Endothelial cell of umbilical vein (primary cell): ENCODE results near the gene COL28A1. TPM values are rescaled to one million over a fixed set of nuclear protein-coding genes. Genes with fewer than 3 reads are reported as not detected.

ENCODE experiments used
- BruUV-seq: library from RNA; stranded (reverse); fragments of 400-500 nt; replicated peaks from 2 replicates; lab custom pipeline; 2021; lab: Mats Ljungman, UMichigan
- CTCF ChIA-PET: fragments of 300-600, 350-600 bp; sonication (Branson Sonifier 250); formaldehyde crosslinking; loops from one replicate; lab custom pipeline; 2021; ENCODE audit warnings: antibody characterized with exemption, inconsistent platforms; lab: Charles Lee
- POLR2A ChIA-PET: fragments of 300-600, 350-600 bp; sonication (Branson Sonifier 250); formaldehyde crosslinking; loops from one replicate; lab custom pipeline; 2021; ENCODE audit warnings: antibody characterized with exemption, inconsistent platforms; lab: Charles Lee
- DNase-seq: peaks from one replicate; pipeline ENCODE4 v3.0.0-alpha.2; 2011; ENCODE audit warnings: low read depth, low spot score
- FAIRE-seq: peaks from 2 replicates; lab custom pipeline; 2011; peaks lifted over from hg19 to GRCh38; lab: Jason Lieb, UNC
- H2AFZ ChIP-seq: 2 replicates; pipeline ENCODE4 v1.6.0; 2012; ENCODE audit warnings: low read depth, low read length, control low read depth, inconsistent platforms
- H3K27ac ChIP-seq: 2 replicates; pipeline ENCODE4 v1.5.1; 2011; ENCODE audit warnings: low read depth, mild to moderate bottlenecking, control low read depth, low read length, moderate library complexity; ENCODE audit not compliant: insufficient read depth
- H3K27me3 ChIP-seq, 2 experiments: 2 replicates each; pipeline versions ENCODE4 v1.6.0 to v1.6.1; 2011; ENCODE audit warnings: low read length in 2 of 2, mixed read lengths in 1 of 2; ENCODE audit not compliant: control insufficient read depth in 2 of 2, insufficient read depth in 2 of 2
- H3K36me3 ChIP-seq, 2 experiments: 2 replicates in 1 of 2; 3 replicates in 1 of 2; pipeline ENCODE4 v1.5.1; 2011; ENCODE audit warnings: low read length in 2 of 2, mild to moderate bottlenecking in 1 of 2, moderate library complexity in 1 of 2; ENCODE audit not compliant: control insufficient read depth in 2 of 2, insufficient read depth in 2 of 2; ENCODE audit errors: extremely low read depth in 1 of 2
- H3K4me1 ChIP-seq: 3 replicates; pipeline ENCODE4 v1.5.1; 2011; ENCODE audit warnings: mild to moderate bottlenecking, low read length; ENCODE audit not compliant: control insufficient read depth, insufficient read depth; ENCODE audit errors: extremely low read depth
- H3K4me2 ChIP-seq: 2 replicates; pipeline ENCODE4 v1.6.1; 2011; ENCODE audit warnings: low read length, control low read depth, mixed read lengths; ENCODE audit not compliant: insufficient read depth
- H3K4me3 ChIP-seq, 3 experiments: fragments of 200-600 bp in 1 of 3; sonication (generic), shearing (Covaris generic) in 1 of 3; replicated peaks in 1 of 3; 2 replicates each; pipeline ENCODE4 v1.5.1; 2011 to 2016; ENCODE audit warnings: control low read depth in 3 of 3, low read length in 3 of 3, mild to moderate bottlenecking in 2 of 3, inconsistent platforms in 1 of 3, low read depth in 1 of 3, moderate library complexity in 1 of 3; ENCODE audit not compliant: insufficient read depth in 1 of 3
- H3K79me2 ChIP-seq: 2 replicates; pipeline ENCODE4 v1.6.0; 2012; ENCODE audit warnings: low read length, inconsistent platforms; ENCODE audit not compliant: control insufficient read depth, insufficient read depth
- H3K9ac ChIP-seq: replicated peaks from 2 replicates; pipeline ENCODE3; 2011; ENCODE audit warnings: low read length, control low read depth; ENCODE audit not compliant: insufficient read depth; ENCODE audit errors: extremely low read depth
- H3K9me1 ChIP-seq: replicated peaks from 3 replicates; pipeline ENCODE4 v1.6.0; 2011; ENCODE audit warnings: mild to moderate bottlenecking, low read length; ENCODE audit not compliant: control insufficient read depth, insufficient read depth; ENCODE audit errors: extremely low read depth
- H3K9me3 ChIP-seq: replicated peaks from 2 replicates; pipeline ENCODE4 v1.5.1; 2012; ENCODE audit warnings: low read length, inconsistent platforms; ENCODE audit not compliant: control insufficient read depth, insufficient read depth
- H4K20me1 ChIP-seq: replicated peaks from 2 replicates; pipeline ENCODE3; 2011; ENCODE audit warnings: mild to moderate bottlenecking, low read length; ENCODE audit not compliant: control insufficient read depth, insufficient read depth; ENCODE audit errors: extremely low read depth
- CTCF ChIP-seq, 2 donors: IDR thresholded peaks; 1 replicate in 1 of 2; 2 replicates in 1 of 2; pipeline ENCODE4 v1.5.1; 2011; ENCODE audit warnings: low read length in 2 of 2, mild to moderate bottlenecking in 2 of 2, moderate library complexity in 2 of 2, control low read depth in 1 of 2, inconsistent platforms in 1 of 2, low read depth in 1 of 2; ENCODE audit not compliant: insufficient read depth in 1 of 2; ENCODE audit errors: extremely low read depth in 1 of 2
- EZH2 ChIP-seq: IDR thresholded peaks from 2 replicates; pipeline ENCODE4 v1.6.1; 2012; ENCODE audit warnings: borderline replicate concordance, low read depth, mild to moderate bottlenecking, moderate library complexity, low read length, inconsistent platforms; ENCODE audit not compliant: severe bottlenecking
- FOS ChIP-seq: IDR thresholded peaks from 2 replicates; pipeline ENCODE4 v1.6.1; 2011; ENCODE audit warnings: mild to moderate bottlenecking, low read length, moderate library complexity, borderline replicate concordance; ENCODE audit not compliant: insufficient read depth
- GATA2 ChIP-seq: IDR thresholded peaks from 2 replicates; pipeline ENCODE4 v1.7.0; 2011; ENCODE audit warnings: low read depth, mild to moderate bottlenecking, moderate library complexity, mixed read lengths, low read length; ENCODE audit not compliant: insufficient read length, insufficient read depth
- JUN ChIP-seq: IDR thresholded peaks from 2 replicates; pipeline ENCODE4 v1.6.1; 2011; ENCODE audit warnings: borderline replicate concordance, low read depth; ENCODE audit not compliant: insufficient read length, insufficient read depth
- MYC ChIP-seq: IDR thresholded peaks from one replicate; pipeline ENCODE4 v1.6.1; 2011; ENCODE audit warnings: mild to moderate bottlenecking, low read depth, low read length
- POLR2A ChIP-seq: IDR thresholded peaks from 2 replicates; pipeline ENCODE4 v1.6.1; 2012; ENCODE audit warnings: low read depth, mild to moderate bottlenecking, control low read depth, low read length
- POLR2AphosphoS5 ChIP-seq: IDR thresholded peaks from 2 replicates; pipeline ENCODE4 v1.6.1; 2012; ENCODE audit warnings: low read depth, mild to moderate bottlenecking, control low read depth, low read length, moderate library complexity; ENCODE audit not compliant: insufficient read depth
- dilution Hi-C: fragments of 300-500 bp; cut with MboI; formaldehyde crosslinking; loops from one replicate; pipeline ENCODE4 v1.15.0; 2019; ENCODE audit warnings: low sequenced_read_pairs; ENCODE audit not compliant: extremely low pct_ligation_motif_present
- intact Hi-C: fragments of 100-400 bp; cut with micrococcal nuclease; formaldehyde crosslinking; loops from one replicate; pipeline ENCODE4 v1.10.0; 2022
- polyA plus RNA-seq, 4 experiments: library from polyadenylated mRNA; depleted of rRNA in 3 of 4; stranded (reverse) in 3 of 4; unstranded in 1 of 4; fragments of >200 nt; gene quantifications; 2 replicates each; pipeline versions ENCODE4 v1.2.1 to v1.2.3, GENCODE V29; 2011 to 2012; ENCODE audit warnings: missing spikeins in 1 of 4
- total RNA-seq: library from RNA; stranded (reverse); gene quantifications from 2 replicates; pipeline ENCODE4 v1.2.3, GENCODE V29; 2021
- TF ChIP-seq, protein P1 (sequence below): IDR thresholded peaks from 2 replicates; pipeline ENCODE4 v1.6.1; 2011; ENCODE audit not compliant: insufficient read depth, insufficient read length

COL28A1 gene
- total and polyA plus RNA-seq, 2 donors (not counting 3 experiments of a cell fraction or from before 2014, with no cell fraction given) = not detected

GRCh38 chr7:7323352-7323751 lies 212.3 kb downstream of the COL28A1 start:
- CTCF ChIA-PET = interaction anchor here (0.7 kb wide), 1 partner anchor 19 kb away, joined by 3 read pairs; no protein-coding TSS in a partner anchor

More at GRCh38 chr7:7323352-7323751, 212.3 kb downstream of the COL28A1 start:
- Histone ChIP-seq H3K4me1 (no peaks in the 10 kb centered on the region), H3K9ac (no peak overlapping the region), H3K4me2 (no peak overlapping the region), H4K20me1 (no peaks in the 10 kb centered on the region), H3K9me1 (no peaks in the 10 kb centered on the region), H3K36me3 (no peaks in the 10 kb centered on the region), H3K79me2 (no peaks in the 10 kb centered on the region), H3K9me3 (no peaks in the 10 kb centered on the region), H3K4me3 (no peak overlapping the region), H3K27me3 (no peaks in the 10 kb centered on the region), H3K27ac (no peak overlapping the region), H2AFZ (no peak overlapping the region)
- DNase-seq (no peak), FAIRE-seq (no peak)
- no TSS peak for BruUV-seq
- TF ChIP-seq, protein P1, sequence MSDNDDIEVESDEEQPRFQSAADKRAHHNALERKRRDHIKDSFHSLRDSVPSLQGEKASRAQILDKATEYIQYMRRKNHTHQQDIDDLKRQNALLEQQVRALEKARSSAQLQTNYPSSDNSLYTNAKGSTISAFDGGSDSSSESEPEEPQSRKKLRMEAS = no peak
- TF ChIP-seq EZH2 (no peak), POLR2AphosphoS5 (no peak), JUN (no peak), FOS (no peak), MYC (no peak), POLR2A (no peak), GATA2 (no peak), CTCF (IDR thresholded peaks at IDR 0.05; ENCODE audit: extremely low read depth in 1 of 2, insufficient read depth in 1 of 2, low read depth in 1 of 2, low read length in 2 of 2) (no peak)
- intact Hi-C loops = no loop called here
- dilution Hi-C loops = no loop called here
- POLR2A ChIA-PET = no interaction called here
